A549 (cell line): ENCODE data around the gene SYS1. TPM values are rescaled to one million over a fixed set of nuclear protein-coding genes. Genes with fewer than 3 reads are reported as not detected.

ENCODE experiments used
- ATAC-seq, 2 experiments: fragments of 200-7000 bp in 1 of 2; fragments of >200 bp in 1 of 2; cut with Nextera tagmentation in 1 of 2; cut with Tn5 transposase in 1 of 2; 3 replicates each; pipeline versions ENCODE4 v1.8.0 to v1.9.1; 2018 to 2020; ENCODE audit warnings: mild to moderate bottlenecking in 1 of 2, moderate library complexity in 1 of 2
- CTCF ChIA-PET: fragments of 300-600 bp; sonication (Branson Sonifier 250); formaldehyde crosslinking; extraction: SDS; loops from one replicate; lab custom pipeline; 2021; ENCODE audit warnings: antibody characterized with exemption, inconsistent platforms; lab: Yijun Ruan, JAX
- POLR2A ChIA-PET: fragments of 350-600 bp; formaldehyde crosslinking; extraction: SDS; loops from one replicate; lab custom pipeline; 2021; ENCODE audit warnings: antibody characterized with exemption, inconsistent platforms; lab: Yijun Ruan, JAX
- DNase-seq, 2 experiments: peaks; one replicate each; pipeline versions ENCODE4 v3.0.0 to v3.0.0-alpha.2; 2011 to 2016; ENCODE audit warnings: low read depth in 1 of 2, low spot score in 1 of 2
- FAIRE-seq: peaks from 2 replicates; lab custom pipeline; 2011; peaks lifted over from hg19 to GRCh38; lab: Jason Lieb, UNC
- H3K27ac ChIP-seq, 2 experiments: fragments of >200 bp; sonication (Bioruptor Twin); formaldehyde crosslinking; 3 replicates each; pipeline ENCODE4 v1.5.1; 2016 to 2017
- H3K4me1 ChIP-seq: fragments of >200 bp; sonication (Bioruptor Twin); formaldehyde crosslinking; 3 replicates; pipeline ENCODE4 v1.6.1; 2016
- H3K4me2 ChIP-seq: fragments of >200 bp; sonication (Bioruptor Twin); formaldehyde crosslinking; 3 replicates; pipeline ENCODE4 v1.6.1; 2016
- H3K4me3 ChIP-seq: fragments of >200 bp; sonication (Bioruptor Twin); formaldehyde crosslinking; 3 replicates; pipeline ENCODE4 v1.5.1; 2016
- H3K9me3 ChIP-seq: fragments of >200 bp; sonication (Bioruptor Twin); formaldehyde crosslinking; 3 replicates; pipeline ENCODE4 v1.6.1; 2016
- BCL3 ChIP-seq: fragments of >200 bp; sonication (Bioruptor Twin); formaldehyde crosslinking; IDR thresholded peaks from 3 replicates; pipeline ENCODE4 v1.6.1; 2016
- CBX8 ChIP-seq: fragments of 200-600 bp; sonication (generic); IDR thresholded peaks from 2 replicates; pipeline ENCODE4 v1.6.1; 2016
- CHD4 ChIP-seq: fragments of 200-600 bp; sonication (generic); IDR thresholded peaks from 2 replicates; pipeline ENCODE4 v1.6.1; 2016; ENCODE audit warnings: antibody characterized with exemption, mild to moderate bottlenecking, borderline replicate concordance
- EHF ChIP-seq: fragments of 250-450 bp; sonication (Bioruptor Pico); IDR thresholded peaks from 2 replicates; pipeline ENCODE4 v1.5.0; 2020; ENCODE audit warnings: mild to moderate bottlenecking
- EP300 ChIP-seq, 2 experiments: fragments of >200 bp; sonication (Bioruptor Twin); formaldehyde crosslinking; IDR thresholded peaks; 2 replicates in 1 of 2; 3 replicates in 1 of 2; pipeline ENCODE4 v1.6.1; 2016 to 2017
- ESRRA ChIP-seq: fragments of 150-350 bp; IDR thresholded peaks from 2 replicates; pipeline ENCODE4 v1.6.1; 2014; ENCODE audit warnings: mild to moderate bottlenecking, low read length, borderline replicate concordance
- FOXS1 ChIP-seq: fragments of 250-450 bp; sonication (Bioruptor Pico); IDR thresholded peaks from 2 replicates; pipeline ENCODE4 v1.5.0; 2020; ENCODE audit warnings: mild to moderate bottlenecking, moderate library complexity
- HDAC2 ChIP-seq: fragments of 200-600 bp; sonication (generic); IDR thresholded peaks from 2 replicates; pipeline ENCODE4 v1.6.1; 2016
- HES2 ChIP-seq: fragments of >200 bp; sonication (Bioruptor Twin); formaldehyde crosslinking; IDR thresholded peaks from 2 replicates; pipeline ENCODE4 v1.6.1; 2016
- HEYL ChIP-seq: fragments of 250-450 bp; sonication (Bioruptor Pico); IDR thresholded peaks from 2 replicates; pipeline ENCODE4 v1.8.0; 2021; ENCODE audit warnings: mild to moderate bottlenecking, moderate library complexity
- HOXB5 ChIP-seq: fragments of 250-450 bp; sonication (Bioruptor Pico); IDR thresholded peaks from 2 replicates; pipeline ENCODE4 v1.5.0; 2020; ENCODE audit warnings: mild to moderate bottlenecking, moderate library complexity
- KDM1A ChIP-seq: fragments of 200-600 bp; sonication (generic); IDR thresholded peaks from 2 replicates; pipeline ENCODE4 v1.6.1; 2016; ENCODE audit warnings: low read depth, mild to moderate bottlenecking
- KDM5A ChIP-seq: fragments of 200-600 bp; sonication (generic); IDR thresholded peaks from 2 replicates; pipeline ENCODE4 v1.6.1; 2016; ENCODE audit warnings: antibody characterized with exemption, mild to moderate bottlenecking
- MAFK ChIP-seq: fragments of 450-650 bp; IDR thresholded peaks from 2 replicates; pipeline ENCODE4 v1.6.1; 2014; ENCODE audit not compliant: partially characterized antibody
- MAZ ChIP-seq: fragments of 150-350 bp; IDR thresholded peaks from 2 replicates; pipeline ENCODE4 v1.6.1; 2014; ENCODE audit warnings: antibody characterized with exemption, low read depth, low read length, borderline replicate concordance
- MYC ChIP-seq: IDR thresholded peaks from 2 replicates; pipeline ENCODE4 v1.6.1; 2012; ENCODE audit warnings: mild to moderate bottlenecking, inconsistent platforms, low read length, improper control_type of control experiment, borderline replicate concordance
- NFE2L2 ChIP-seq: fragments of 150-350 bp; conservative IDR thresholded peaks from 2 replicates; pipeline ENCODE4 v1.6.1; 2014; ENCODE audit warnings: low read length
- NR3C1 ChIP-seq: fragments of >200 bp; sonication (Bioruptor Twin); formaldehyde crosslinking; IDR thresholded peaks from 3 replicates; pipeline ENCODE4 v1.6.1; 2017
- PHF8 ChIP-seq: fragments of 200-600 bp; sonication (generic); IDR thresholded peaks from 2 replicates; pipeline ENCODE4 v1.6.1; 2016; ENCODE audit warnings: low read depth, mild to moderate bottlenecking, antibody characterized with exemption, moderate library complexity, borderline replicate concordance
- REST ChIP-seq: fragments of 200-600 bp; sonication (generic); IDR thresholded peaks from 2 replicates; pipeline ENCODE4 v1.6.1; 2016; ENCODE audit warnings: antibody characterized with exemption, mild to moderate bottlenecking, moderate library complexity
- RNF2 ChIP-seq: fragments of 200-600 bp; sonication (generic); IDR thresholded peaks from 2 replicates; pipeline ENCODE4 v1.6.1; 2016; ENCODE audit warnings: low read depth, mild to moderate bottlenecking, antibody characterized with exemption, moderate library complexity, borderline replicate concordance
- SREBF2 ChIP-seq: fragments of 450-650 bp; IDR thresholded peaks from 2 replicates; pipeline ENCODE4 v1.6.1; 2014; ENCODE audit warnings: mild to moderate bottlenecking, moderate library complexity
- TFCP2L1 ChIP-seq: fragments of 250-450 bp; sonication (Bioruptor Pico); IDR thresholded peaks from 2 replicates; pipeline ENCODE4 v1.5.0; 2021; ENCODE audit warnings: mild to moderate bottlenecking
- TP53 ChIP-seq: fragments of 250-450 bp; sonication (Bioruptor Pico); IDR thresholded peaks from 2 replicates; pipeline ENCODE4 v1.5.0; 2021; ENCODE audit warnings: mild to moderate bottlenecking, moderate library complexity
- ZFP36 ChIP-seq: fragments of 450-650 bp; IDR thresholded peaks from 2 replicates; pipeline ENCODE4 v1.6.1; 2014; ENCODE audit warnings: borderline replicate concordance; ENCODE audit not compliant: partially characterized antibody
- ZNF302 ChIP-seq: fragments of 250-450 bp; sonication (Bioruptor Pico); IDR thresholded peaks from 2 replicates; pipeline ENCODE4 v1.9.0; 2021; ENCODE audit warnings: inconsistent platforms, mild to moderate bottlenecking, moderate library complexity
- WGBS: methylation state at CpG from one replicate; pipeline ENCODE4 v1.1.6; 2017; ENCODE audit errors: missing lambda C conversion rate; 5-methylcytosine and 5-hydroxymethylcytosine counted together
- polyA plus RNA-seq, 4 experiments: library from polyadenylated mRNA; depleted of rRNA in 3 of 4; stranded (reverse); fragments of >200 nt; fragmentation: RNase III in 1 of 4; extraction: RNeasy Plus Mini Kit Qiagen cat#74134 plus additional on column Dnase treatment in 1 of 4; gene quantifications; 2 replicates in 3 of 4; 3 replicates in 1 of 4; pipeline ENCODE4 v1.2.3, GENCODE V29; 2011 to 2017
- TF ChIP-seq, protein P1 (sequence below): IDR thresholded peaks from 2 replicates; pipeline ENCODE4 v1.6.1; 2012
- TF ChIP-seq, protein P2 (sequence below): IDR thresholded peaks from 2 replicates; pipeline ENCODE4 v1.6.1; 2012

The SYS1 gene
- polyA plus RNA-seq, 2 of the 4 experiments (the other 2 are of a cell fraction), result 20.2 to 27.6 TPM

- H3K27ac ChIP-seq, result no peak overlapping the region
- TF ChIP-seq NR3C1 (no peak), FOXS1 (CRISPR knock-in tag) (no peak), HDAC2 (no peak), SREBF2 (no peak), CBX8 (no peak), REST (no peak), EHF (no peak), MAFK (no peak), EP300 (IDR thresholded peaks at IDR 0.05) (no peak), BCL3 (no peak), PHF8 (no peak), HES2 (no peak)
- TF ChIP-seq, protein P1, sequence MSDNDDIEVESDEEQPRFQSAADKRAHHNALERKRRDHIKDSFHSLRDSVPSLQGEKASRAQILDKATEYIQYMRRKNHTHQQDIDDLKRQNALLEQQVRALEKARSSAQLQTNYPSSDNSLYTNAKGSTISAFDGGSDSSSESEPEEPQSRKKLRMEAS, result no peak
- no peak overlapping the region for H3K4me3 ChIP-seq
- no peak overlapping the region; the same call in 2 of the 3 replicates for H3K4me2 ChIP-seq
- no peaks in the 10 kb centered on the region for H3K9me3 ChIP-seq
- 65% methylated on average over 2 of the region's 2 CpGs for WGBS
- H3K4me1 ChIP-seq, result no peaks in the 10 kb centered on the region; the same call in 2 of the 3 replicates
- ChIA-PET CTCF (interaction anchor here (0.6 to 10.0 kb wide), 54 partner anchors 10 to 644 kb away, joined by 3 to 135 read pairs (median 5); partner anchors contain the start of genes MATN4, PIGT, RBPJL and SDC4), POLR2A (interaction anchor here (0.9 kb wide), 1 partner anchor 44 kb away, joined by 3 read pairs; the partner anchor contains the start of gene SYS1)
- DNase-seq (no peak), ATAC-seq (no peak), FAIRE-seq (no peak)
These were observed 44.0 kb upstream of the SYS1 start for GRCh38 chr20:45318948-45319347.

DNA sequence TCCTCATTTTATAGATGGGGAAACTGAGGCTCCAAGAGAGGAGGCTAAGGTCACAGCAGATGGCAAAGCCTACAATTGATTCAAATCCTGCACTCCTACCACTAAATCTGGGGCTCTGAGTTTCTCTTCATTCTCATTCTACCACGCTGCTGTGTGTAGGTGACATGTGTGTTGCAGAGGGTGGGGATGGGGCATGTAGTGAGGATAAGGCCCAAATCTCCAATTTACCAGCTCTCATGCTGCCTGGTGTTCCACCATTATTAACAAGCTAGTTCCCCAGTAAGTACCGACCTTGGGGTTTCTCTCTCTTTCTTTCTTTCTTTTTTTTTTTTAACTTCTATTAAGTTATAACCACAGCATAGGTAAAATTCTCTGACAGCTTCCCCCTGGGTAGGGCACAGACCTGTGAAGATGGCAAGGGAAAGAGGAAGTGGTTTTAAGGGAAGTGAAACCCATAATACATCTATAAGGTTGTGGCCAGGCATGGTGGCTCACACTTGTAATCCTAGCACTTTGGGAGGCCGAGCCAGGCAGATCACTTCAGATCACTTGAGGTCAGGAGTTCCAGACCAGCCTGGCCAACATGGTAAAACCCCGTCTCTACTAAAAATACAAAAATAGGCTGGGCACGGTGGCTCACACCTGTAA is 41.9 kb upstream of the SYS1 start:
- WGBS, result 84% methylated on average over 5 of the region's 5 CpGs
- Histone ChIP-seq H3K4me2 (no peak overlapping the region), H3K4me1 (no peaks in the 10 kb centered on the region; the same call in 2 of the 3 replicates), H3K4me3 (no peak overlapping the region), H3K9me3 (no peaks in the 10 kb centered on the region), H3K27ac (no peak overlapping the region)
- ChIA-PET POLR2A (no interaction called here), CTCF (interaction anchor here (0.6 to 10.0 kb wide), 19 partner anchors 13 to 453 kb away, joined by 3 to 135 read pairs (median 18); partner anchors contain the start of genes SDC4 and SYS1)
- no peak for TF ChIP-seq MYC
- no peak for TF ChIP-seq KDM1A
- TF ChIP-seq TP53, result no peak
- no peak for TF ChIP-seq RNF2
- no peak for TF ChIP-seq EHF
- TF ChIP-seq HDAC2, result no peak
- no peak for TF ChIP-seq HEYL
- TF ChIP-seq FOXS1 (CRISPR knock-in tag), result no peak
- TF ChIP-seq ZNF302 (CRISPR knock-in tag), result no peak
- no peak for TF ChIP-seq ZFP36
- TF ChIP-seq, protein P2, sequence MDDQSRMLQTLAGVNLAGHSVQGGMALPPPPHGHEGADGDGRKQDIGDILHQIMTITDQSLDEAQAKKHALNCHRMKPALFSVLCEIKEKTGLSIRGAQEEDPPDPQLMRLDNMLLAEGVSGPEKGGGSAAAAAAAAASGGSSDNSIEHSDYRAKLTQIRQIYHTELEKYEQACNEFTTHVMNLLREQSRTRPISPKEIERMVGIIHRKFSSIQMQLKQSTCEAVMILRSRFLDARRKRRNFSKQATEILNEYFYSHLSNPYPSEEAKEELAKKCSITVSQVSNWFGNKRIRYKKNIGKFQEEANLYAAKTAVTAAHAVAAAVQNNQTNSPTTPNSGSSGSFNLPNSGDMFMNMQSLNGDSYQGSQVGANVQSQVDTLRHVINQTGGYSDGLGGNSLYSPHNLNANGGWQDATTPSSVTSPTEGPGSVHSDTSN, result no peak
- no peak for TF ChIP-seq TFCP2L1 (CRISPR knock-in tag)
- no peak for TF ChIP-seq ESRRA
- TF ChIP-seq MAZ, result no peak
- no peak for TF ChIP-seq CHD4
- TF ChIP-seq HOXB5 (CRISPR knock-in tag), result no peak
- TF ChIP-seq NFE2L2, result no peak
- no peak for TF ChIP-seq KDM5A
- no peak for FAIRE-seq
- ATAC-seq, result no peak
- no peak for DNase-seq
